ENCODE measurements around the gene IGSF21. TPM values are rescaled to one million over a fixed set of nuclear protein-coding genes. Genes with fewer than 3 reads are reported as not detected.
A peak's percentile ranks its signal among the peaks of the same experiment; 100 is the strongest.

The IGSF21 gene
- total RNA-seq, 1 experiment from 2014 or later, result 5.2 TPM

DNA sequence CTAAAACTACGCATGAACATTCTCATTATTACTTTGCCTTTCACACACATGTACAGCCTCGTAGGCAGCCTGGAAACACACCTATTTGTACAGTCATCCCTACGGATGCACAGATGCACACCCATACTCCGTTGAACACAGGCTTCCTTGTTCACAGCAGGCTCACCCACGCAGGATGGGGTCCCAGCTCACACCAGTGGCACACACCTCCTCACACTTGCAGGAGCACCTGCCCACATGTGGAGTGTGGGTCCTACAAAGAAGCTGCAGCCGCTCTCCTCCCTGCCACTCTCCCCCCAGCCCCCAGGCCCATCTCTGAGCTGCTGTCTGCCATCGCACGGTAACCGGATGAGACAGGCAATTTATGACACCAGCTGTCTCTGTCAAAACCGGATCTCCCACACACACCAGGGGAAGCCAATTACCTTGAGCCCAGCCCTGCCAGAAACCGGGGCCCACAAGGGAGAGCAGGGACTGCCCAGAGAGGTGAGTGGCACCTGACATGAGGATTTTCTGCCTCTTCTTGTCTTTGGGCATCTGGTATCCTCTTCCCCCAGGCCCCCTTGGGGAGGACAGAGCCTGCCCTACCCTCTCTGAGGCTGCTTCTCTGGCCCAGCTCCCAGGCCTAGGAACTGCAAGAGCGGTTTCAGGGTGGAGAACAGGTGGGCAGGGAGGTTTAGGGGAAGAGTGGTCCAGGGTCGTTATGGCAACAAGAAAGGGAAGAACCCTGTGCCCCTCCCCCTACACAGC, 175.4 kb downstream of the IGSF21 start:
- H3K4me1 ChIP-seq (ENCODE audit: insufficient read depth, low read length), result peaks cover 16% of the 10 kb centered on the region
- no peak overlapping the region for H2BK15ac ChIP-seq (ENCODE audit: low read depth, low read length)
- H3K56ac ChIP-seq (ENCODE audit: insufficient read length, low read depth, low read length), result no peak overlapping the region
- no peak overlapping the region for H4K8ac ChIP-seq (replicated peaks; ENCODE audit: insufficient read length, low read depth, low read length)
- WGBS (ENCODE audit: extremely low coverage, insufficient read length, low lambda C conversion rate), result no CpG with 5 or more reads among the region's 13 CpGs
- Mint-ChIP-seq H3K27ac (no peak overlapping the region; a peak in 1 of 7 replicates), H3K27me3 (ENCODE audit: low read depth) (no peaks in the 10 kb centered on the region), H3K36me3 (ENCODE audit: insufficient read depth in 1 of 3, low read depth in 3 of 3) (no peaks in the 10 kb centered on the region), H3K9me3 (no peaks in the 10 kb centered on the region), H3K4me3 (no peak overlapping the region; a peak in 1 of 5 replicates), H3K4me1 (peaks cover 57 to 58% of the 10 kb centered on the region in 2 experiments)
- no peak overlapping the region for H3K4ac ChIP-seq (ENCODE audit: low read depth, low read length)
- H3K79me2 ChIP-seq (ENCODE audit: insufficient read depth, low read length), result no peaks in the 10 kb centered on the region
- H3K4me2 ChIP-seq (ENCODE audit: insufficient read depth, insufficient read length, low read length), result no peak overlapping the region
- peak; percentile 75 for DNase-seq
- H3K14ac ChIP-seq (ENCODE audit: insufficient read depth, low read length), result 0 out of 2 replicates have a peak overlapping the region, but pooled peaks have one; percentile 29
- H3K23ac ChIP-seq (ENCODE audit: insufficient read length, low read depth, low read length), result no peak overlapping the region
- no peak overlapping the region for H2BK20ac ChIP-seq (ENCODE audit: low read depth, low read length, poor library complexity, severe bottlenecking)
- H4K20me1 ChIP-seq (ENCODE audit: control insufficient read depth, insufficient read depth, insufficient read length), result no peaks in the 10 kb centered on the region
- H3K9ac ChIP-seq (ENCODE audit: extremely low read depth, insufficient read length, low read length), result no peak overlapping the region
- H3T11ph ChIP-seq (ENCODE audit: low read length), result no peak overlapping the region
- no peak overlapping the region for H4K91ac ChIP-seq (ENCODE audit: insufficient read length, low read depth, low read length)
- H3K9me3 ChIP-seq (ENCODE audit: control insufficient read depth, low read depth, low read length), result no peaks in the 10 kb centered on the region
- H3K27me3 ChIP-seq (ENCODE audit: insufficient read depth, low read length), result no peaks in the 10 kb centered on the region
- no peak overlapping the region for H2BK120ac ChIP-seq (ENCODE audit: low read depth, low read length, poor library complexity, severe bottlenecking)
- no peak overlapping the region for H2BK5ac ChIP-seq (ENCODE audit: insufficient read length, low read length)
- H3K23me2 ChIP-seq (ENCODE audit: insufficient read length, low read depth, low read length, poor library complexity, severe bottlenecking), result no peaks in the 10 kb centered on the region
- no peaks in the 10 kb centered on the region for H3K79me1 ChIP-seq (ENCODE audit: insufficient read depth, low read depth, low read length, poor library complexity, severe bottlenecking)
- no peak overlapping the region for H2AFZ ChIP-seq (ENCODE audit: low read length)
- H2BK12ac ChIP-seq (ENCODE audit: insufficient read length, low read depth, low read length), result no peak overlapping the region
- H3K18ac ChIP-seq (ENCODE audit: insufficient read length, low read depth, low read length), result no peak overlapping the region
- TF ChIP-seq, protein P1, sequence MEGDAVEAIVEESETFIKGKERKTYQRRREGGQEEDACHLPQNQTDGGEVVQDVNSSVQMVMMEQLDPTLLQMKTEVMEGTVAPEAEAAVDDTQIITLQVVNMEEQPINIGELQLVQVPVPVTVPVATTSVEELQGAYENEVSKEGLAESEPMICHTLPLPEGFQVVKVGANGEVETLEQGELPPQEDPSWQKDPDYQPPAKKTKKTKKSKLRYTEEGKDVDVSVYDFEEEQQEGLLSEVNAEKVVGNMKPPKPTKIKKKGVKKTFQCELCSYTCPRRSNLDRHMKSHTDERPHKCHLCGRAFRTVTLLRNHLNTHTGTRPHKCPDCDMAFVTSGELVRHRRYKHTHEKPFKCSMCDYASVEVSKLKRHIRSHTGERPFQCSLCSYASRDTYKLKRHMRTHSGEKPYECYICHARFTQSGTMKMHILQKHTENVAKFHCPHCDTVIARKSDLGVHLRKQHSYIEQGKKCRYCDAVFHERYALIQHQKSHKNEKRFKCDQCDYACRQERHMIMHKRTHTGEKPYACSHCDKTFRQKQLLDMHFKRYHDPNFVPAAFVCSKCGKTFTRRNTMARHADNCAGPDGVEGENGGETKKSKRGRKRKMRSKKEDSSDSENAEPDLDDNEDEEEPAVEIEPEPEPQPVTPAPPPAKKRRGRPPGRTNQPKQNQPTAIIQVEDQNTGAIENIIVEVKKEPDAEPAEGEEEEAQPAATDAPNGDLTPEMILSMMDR (conservative IDR thresholded peaks at IDR 0.05), result no peak
- no peak overlapping the region for H3K27ac ChIP-seq (ENCODE audit: insufficient read length, low read depth, low read length)
- H4K5ac ChIP-seq (ENCODE audit: insufficient read length, low read depth, low read length), result no peak overlapping the region
- H2AK5ac ChIP-seq (ENCODE audit: insufficient read length, low read length), result no peak overlapping the region

Data from H9 (cell line).